ENCODE measurements around the gene GAPDH.

- TF ChIP-seq, protein P1, sequence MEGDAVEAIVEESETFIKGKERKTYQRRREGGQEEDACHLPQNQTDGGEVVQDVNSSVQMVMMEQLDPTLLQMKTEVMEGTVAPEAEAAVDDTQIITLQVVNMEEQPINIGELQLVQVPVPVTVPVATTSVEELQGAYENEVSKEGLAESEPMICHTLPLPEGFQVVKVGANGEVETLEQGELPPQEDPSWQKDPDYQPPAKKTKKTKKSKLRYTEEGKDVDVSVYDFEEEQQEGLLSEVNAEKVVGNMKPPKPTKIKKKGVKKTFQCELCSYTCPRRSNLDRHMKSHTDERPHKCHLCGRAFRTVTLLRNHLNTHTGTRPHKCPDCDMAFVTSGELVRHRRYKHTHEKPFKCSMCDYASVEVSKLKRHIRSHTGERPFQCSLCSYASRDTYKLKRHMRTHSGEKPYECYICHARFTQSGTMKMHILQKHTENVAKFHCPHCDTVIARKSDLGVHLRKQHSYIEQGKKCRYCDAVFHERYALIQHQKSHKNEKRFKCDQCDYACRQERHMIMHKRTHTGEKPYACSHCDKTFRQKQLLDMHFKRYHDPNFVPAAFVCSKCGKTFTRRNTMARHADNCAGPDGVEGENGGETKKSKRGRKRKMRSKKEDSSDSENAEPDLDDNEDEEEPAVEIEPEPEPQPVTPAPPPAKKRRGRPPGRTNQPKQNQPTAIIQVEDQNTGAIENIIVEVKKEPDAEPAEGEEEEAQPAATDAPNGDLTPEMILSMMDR (IDR thresholded peaks at IDR 0.05), result no peak
- no peak for TF ChIP-seq POLR2A (IDR thresholded peaks at IDR 0.05)
These were observed 2.7 kb downstream of the GAPDH start for GRCh38 chr12:6536894-6537579.

Data from body of pancreas (tissue), 4 donors.